ENCODE results near the gene NRXN3.

GRCh38 chr14:79426103-79426755 is 1256.1 kb downstream of the NRXN3 start:
- TF ChIP-seq CTCF (conservative IDR thresholded peaks at IDR 0.05) = no peak
- TF ChIP-seq EZH2 (IDR thresholded peaks at IDR 0.05; ENCODE audit: low read depth) = no peak

Measured in PC-9 (cell line).